Mammary epithelial cell (primary cell): ENCODE data around the gene MASP2.
"Not testable (repeated sequence)": the region's sequence is repeated elsewhere in the genome, so short reads cannot be mapped to it uniquely, and the experiment has no call there.

Experiments
- CTCF ChIP-seq, 2 donors: IDR thresholded peaks in 1 of 2; conservative IDR thresholded peaks in 1 of 2; 2 replicates each; pipeline ENCODE4 v1.5.1; 2011 to 2012; ENCODE audit warnings: inconsistent platforms in 2 of 2, low read length in 2 of 2, mild to moderate bottlenecking in 2 of 2, control low read depth in 1 of 2, low read depth in 1 of 2; ENCODE audit not compliant: insufficient read depth in 1 of 2; ENCODE audit errors: extremely low read depth in 1 of 2
- EZH2 ChIP-seq: IDR thresholded peaks from 2 replicates; pipeline ENCODE4 v1.6.1; 2012; ENCODE audit warnings: low read length, inconsistent platforms, borderline replicate concordance

GRCh38 chr1:11073398-11073797 is 26.4 kb upstream of the MASP2 start:
- TF ChIP-seq CTCF (conservative IDR thresholded peaks at IDR 0.05 in 1 of 2, IDR thresholded peaks at IDR 0.05 in 1 of 2; ENCODE audit: extremely low read depth in 1 of 2, insufficient read depth in 1 of 2, low read depth in 1 of 2, low read length in 2 of 2); EZH2: not testable (repeated sequence)
